RWPE1 (cell line): ENCODE results near the gene MYL7.

ENCODE experiments used
- CTCF ChIA-PET: fragments of 350-600 bp; sonication (Branson Sonifier 250); formaldehyde crosslinking; extraction: SDS; loops from one replicate; lab custom pipeline; 2021; lab: Yijun Ruan, JAX
- POLR2A ChIA-PET: fragments of 400-600 bp; formaldehyde crosslinking; extraction: SDS; loops from one replicate; lab custom pipeline; 2020; ENCODE audit warnings: antibody characterized with exemption; ENCODE audit not compliant: low non-redundant PET; lab: Yijun Ruan, JAX
- DNase-seq: peaks from one replicate; pipeline ENCODE4 v3.0.0; 2012; ENCODE audit warnings: low spot score
- H3K27ac ChIP-seq: fragments of 450-650 bp; 2 replicates; pipeline ENCODE4 v1.5.1; 2017
- CTCF ChIP-seq: fragments of 450-650 bp; conservative IDR thresholded peaks from 2 replicates; pipeline ENCODE4 v1.5.1; 2017; ENCODE audit warnings: low read depth, mild to moderate bottlenecking

The MYL7 gene

DNA sequence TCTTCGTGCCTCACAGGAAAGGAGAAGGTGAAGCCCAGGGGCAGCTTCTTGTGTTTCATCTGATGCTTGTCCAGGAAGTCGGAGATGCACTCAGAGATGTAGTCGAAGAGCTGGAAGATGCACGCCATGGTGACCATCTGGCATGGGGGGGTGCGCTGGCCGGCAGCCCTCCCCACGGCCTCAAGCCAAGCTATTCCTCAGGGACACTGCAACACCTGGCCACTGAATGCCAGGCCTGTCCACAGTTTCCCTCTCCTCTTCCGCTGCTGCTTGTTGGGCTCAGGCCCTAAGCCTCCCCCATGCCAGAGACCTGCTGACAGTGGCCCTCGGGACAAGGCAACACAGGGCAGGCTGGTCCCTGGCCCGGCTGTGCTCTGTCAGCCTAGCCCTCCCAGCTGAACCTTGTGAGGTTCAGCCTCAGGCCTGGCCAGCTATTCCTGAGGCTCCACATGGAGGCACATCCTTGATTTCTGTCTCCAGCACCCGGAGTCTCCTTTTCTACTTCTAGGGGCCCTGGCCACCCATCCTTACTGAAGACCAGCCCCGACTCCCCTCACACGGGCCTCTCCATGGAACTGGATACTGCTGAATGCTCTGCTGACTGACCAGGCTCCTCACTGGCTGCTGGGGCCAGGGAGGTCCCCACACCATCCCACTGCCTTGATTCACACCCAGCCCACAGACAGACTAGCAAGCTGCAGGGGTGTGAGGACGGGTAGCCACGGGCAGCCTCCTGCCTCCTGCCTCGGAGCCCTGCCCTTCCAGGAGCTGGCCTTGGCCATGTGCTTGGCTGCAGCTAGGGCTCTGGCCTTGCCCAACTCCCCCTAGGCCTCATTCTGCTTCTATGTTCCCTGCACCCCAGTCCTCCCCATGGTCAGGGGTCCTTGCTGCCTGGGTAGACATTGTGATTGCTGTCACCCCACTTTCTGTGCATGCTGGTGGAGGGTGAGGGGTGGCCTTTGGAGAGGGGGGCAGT, 10.1 kb upstream of the MYL7 start:
- H3K27ac ChIP-seq, result no peak overlapping the region
- POLR2A ChIA-PET, result no interaction called here
- CTCF ChIA-PET, result interaction anchor here (0.6 kb wide), 1 partner anchor 813 kb away, joined by 3 read pairs; no protein-coding TSS in a partner anchor
- TF ChIP-seq CTCF, result no peak
- DNase-seq, result no peak

DNA sequence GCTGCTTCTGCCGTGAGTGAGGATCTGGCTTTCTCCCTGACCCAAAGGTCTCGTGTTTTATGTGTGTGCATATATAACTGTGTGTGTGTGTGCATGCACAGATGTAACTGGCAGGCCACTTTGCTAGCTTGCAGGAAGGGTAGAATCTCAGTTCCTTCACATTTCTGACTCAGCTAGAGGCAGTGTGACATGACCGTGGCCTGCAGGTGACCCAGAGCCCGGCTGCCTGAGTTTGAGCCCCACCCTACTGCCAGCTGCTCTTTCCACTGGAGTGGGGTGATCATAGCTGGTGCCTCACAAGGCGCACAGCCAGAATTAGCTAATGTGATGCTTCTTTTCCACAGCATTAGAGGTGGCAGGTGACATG, 9.3 kb upstream of the MYL7 start:
- POLR2A ChIA-PET, result no interaction called here
- CTCF ChIA-PET, result interaction anchor here (0.6 kb wide), 1 partner anchor 29 kb away, joined by 3 read pairs; no protein-coding TSS in a partner anchor

GRCh38 chr7:44149571-44150465, 8.7 kb upstream of the MYL7 start:
- no peak for TF ChIP-seq CTCF
- POLR2A ChIA-PET, result no interaction called here
- no peak overlapping the region for H3K27ac ChIP-seq
- CTCF ChIA-PET, result interaction anchor here (0.6 kb wide), 2 partner anchors 29 to 198 kb away, joined by 3 read pairs; no protein-coding TSS in a partner anchor
- DNase-seq, result no peak

More for the DNA sequence above, 9.3 kb upstream of the MYL7 start:
- no peak overlapping the region for H3K27ac ChIP-seq
- no peak for TF ChIP-seq CTCF
- DNase-seq, result no peak

GRCh38 chr7:44148961-44149536, 7.9 kb upstream of the MYL7 start:
- ChIA-PET CTCF (interaction anchor here (1.5 kb wide), 1 partner anchor 92 kb away, joined by 4 read pairs; no protein-coding TSS in a partner anchor), POLR2A (no interaction called here)
- no peak for TF ChIP-seq CTCF
- no peak for DNase-seq
- H3K27ac ChIP-seq, result no peak overlapping the region

GRCh38 chr7:44148166-44148565, 7.0 kb upstream of the MYL7 start:
- ChIA-PET POLR2A (no interaction called here), CTCF (interaction anchor here (1.5 kb wide), 1 partner anchor 93 kb away, joined by 4 read pairs; no protein-coding TSS in a partner anchor)
- H3K27ac ChIP-seq, result no peak overlapping the region

More at GRCh38 chr7:44148166-44148565, 7.0 kb upstream of the MYL7 start:
- DNase-seq, result no peak
- no peak for TF ChIP-seq CTCF
